IMR-90 (cell line): ENCODE measurements around the gene NR5A2. TPM values are rescaled to one million over a fixed set of nuclear protein-coding genes. Genes with fewer than 3 reads are reported as not detected.

Source experiments
- ATAC-seq: fragments of 200-7000 bp; cut with Tn5 transposase; 2 replicates; pipeline ENCODE4 v1.9.1; 2020; ENCODE audit warnings: low read depth, mild to moderate bottlenecking, moderate library complexity
- BruUV-seq: library from RNA; stranded (reverse); fragments of 400-500 nt; replicated peaks from 2 replicates; lab custom pipeline; 2021; lab: Mats Ljungman, UMichigan
- CTCF ChIA-PET: fragments of 300-600 bp; formaldehyde crosslinking; extraction: SDS; loops from one replicate; lab custom pipeline; 2021; ENCODE audit warnings: antibody characterized with exemption; lab: Yijun Ruan, JAX
- POLR2A ChIA-PET: fragments of 300-600 bp; sonication (Branson Sonifier 250); formaldehyde crosslinking; loops from one replicate; lab custom pipeline; 2022; ENCODE audit warnings: antibody characterized with exemption; ENCODE audit not compliant: unreplicated experiment; lab: Charles Lee
- DNase-seq: peaks from one replicate; pipeline ENCODE4 v3.0.0; 2013
- H2AFZ ChIP-seq: replicated peaks from 2 replicates; pipeline ENCODE3; 2013; ENCODE audit warnings: low read length, mild to moderate bottlenecking; ENCODE audit not compliant: poor library complexity
- H2AK5ac ChIP-seq: 2 replicates; pipeline ENCODE4 v1.6.1; 2013; ENCODE audit warnings: low read depth, low read length, inconsistent platforms
- H2AK9ac ChIP-seq: replicated peaks from 2 replicates; pipeline ENCODE3; 2013; ENCODE audit warnings: mild to moderate bottlenecking, low read depth, low read length, moderate library complexity; ENCODE audit not compliant: poor library complexity
- H2BK120ac ChIP-seq: 2 replicates; pipeline ENCODE4 v1.6.1; 2013; ENCODE audit warnings: low read depth, low read length, inconsistent platforms
- H2BK15ac ChIP-seq: 3 replicates; pipeline ENCODE4 v1.6.1; 2013; ENCODE audit warnings: low read depth, low read length, inconsistent platforms
- H2BK20ac ChIP-seq: 2 replicates; pipeline ENCODE4 v1.6.1; 2013; ENCODE audit warnings: low read depth, mild to moderate bottlenecking, inconsistent platforms, low read length, moderate library complexity
- H2BK5ac ChIP-seq: 2 replicates; pipeline ENCODE4 v1.6.1; 2013; ENCODE audit warnings: mild to moderate bottlenecking, low read depth, low read length, inconsistent platforms; ENCODE audit not compliant: poor library complexity, severe bottlenecking
- H3K14ac ChIP-seq: replicated peaks from 2 replicates; pipeline ENCODE4 v1.6.1; 2013; ENCODE audit warnings: low read depth, low read length, inconsistent platforms
- H3K18ac ChIP-seq: 2 replicates; pipeline ENCODE4 v1.6.1; 2013; ENCODE audit warnings: low read depth, low read length, control low read depth
- H3K23ac ChIP-seq: 2 replicates; pipeline ENCODE4 v1.6.1; 2013; ENCODE audit warnings: low read depth, low read length, inconsistent platforms
- H3K27ac ChIP-seq: 2 replicates; pipeline ENCODE4 v1.5.1; 2013; ENCODE audit warnings: mild to moderate bottlenecking, control low read depth, low read length; ENCODE audit not compliant: insufficient read depth
- H3K27me3 ChIP-seq: 2 replicates; pipeline ENCODE4 v1.6.1; 2013; ENCODE audit warnings: low read length; ENCODE audit not compliant: control insufficient read depth, insufficient read depth
- H3K36me3 ChIP-seq: 2 replicates; pipeline ENCODE4 v1.6.1; 2013; ENCODE audit warnings: low read length, mixed read lengths; ENCODE audit not compliant: control insufficient read depth, insufficient read depth
- H3K4ac ChIP-seq: 2 replicates; pipeline ENCODE4 v1.6.1; 2013; ENCODE audit warnings: low read depth, low read length, inconsistent platforms
- H3K4me1 ChIP-seq: 2 replicates; pipeline ENCODE4 v1.6.1; 2013; ENCODE audit warnings: low read length, mixed read lengths; ENCODE audit not compliant: control insufficient read depth, insufficient read depth
- H3K4me2 ChIP-seq: 2 replicates; pipeline ENCODE4 v1.6.1; 2013; ENCODE audit warnings: low read depth, mild to moderate bottlenecking, control low read depth, low read length, moderate library complexity
- H3K4me3 ChIP-seq: 2 replicates; pipeline ENCODE4 v1.5.1; 2013; ENCODE audit warnings: low read depth, mild to moderate bottlenecking, control low read depth, low read length, moderate library complexity; ENCODE audit not compliant: insufficient read depth
- H3K56ac ChIP-seq: 2 replicates; pipeline ENCODE4 v1.6.1; 2013; ENCODE audit warnings: low read length, inconsistent platforms; ENCODE audit not compliant: insufficient read depth; ENCODE audit errors: extremely low read depth
- H3K79me1 ChIP-seq, 2 experiments: 2 replicates each; pipeline ENCODE4 v1.6.1; 2013; ENCODE audit warnings: low read length in 2 of 2, inconsistent platforms in 1 of 2, low read depth in 1 of 2
- H3K9ac ChIP-seq: 2 replicates; pipeline ENCODE4 v1.6.1; 2013; ENCODE audit warnings: low read depth, low read length, control low read depth
- H3K9me1 ChIP-seq: 2 replicates; pipeline ENCODE4 v1.6.1; 2013; ENCODE audit warnings: low read length, inconsistent platforms; ENCODE audit not compliant: insufficient read depth
- H3K9me3 ChIP-seq: 2 replicates; pipeline ENCODE4 v1.6.1; 2013; ENCODE audit warnings: low read length; ENCODE audit not compliant: control insufficient read depth, insufficient read depth
- H4K20me1 ChIP-seq: 2 replicates; pipeline ENCODE4 v1.6.1; 2013; ENCODE audit warnings: low read length, inconsistent platforms; ENCODE audit not compliant: insufficient read depth
- H4K5ac ChIP-seq: 2 replicates; pipeline ENCODE4 v1.6.1; 2013; ENCODE audit warnings: mild to moderate bottlenecking, low read depth, low read length, control low read depth
- H4K8ac ChIP-seq, 2 experiments: 2 replicates each; pipeline ENCODE4 v1.6.1; 2013; ENCODE audit warnings: low read depth in 2 of 2, low read length in 2 of 2, control low read depth in 1 of 2, inconsistent platforms in 1 of 2
- H4K91ac ChIP-seq: 2 replicates; pipeline ENCODE4 v1.6.1; 2013; ENCODE audit warnings: low read depth, low read length, inconsistent platforms; ENCODE audit not compliant: insufficient read depth
- BHLHE40 ChIP-seq: fragments of 150-350 bp; IDR thresholded peaks from 2 replicates; pipeline ENCODE4 v1.6.1; 2016; ENCODE audit warnings: mild to moderate bottlenecking, low read depth, low read length
- FOS ChIP-seq: fragments of 150-350 bp; IDR thresholded peaks from 2 replicates; pipeline ENCODE4 v1.6.1; 2016; ENCODE audit warnings: low read depth, low read length
- MAFK ChIP-seq: IDR thresholded peaks from 2 replicates; pipeline ENCODE4 v1.6.1; 2012; ENCODE audit warnings: low read depth, low read length, improper control_type of control experiment
- MAZ ChIP-seq: IDR thresholded peaks from 2 replicates; pipeline ENCODE4 v1.6.1; 2012; ENCODE audit warnings: low read depth, mild to moderate bottlenecking, low read length, improper control_type of control experiment, moderate library complexity, borderline replicate concordance
- MXI1 ChIP-seq: IDR thresholded peaks from 2 replicates; pipeline ENCODE4 v1.6.1; 2012; ENCODE audit warnings: low read depth, mild to moderate bottlenecking, low read length, moderate library complexity, borderline replicate concordance
- RCOR1 ChIP-seq: IDR thresholded peaks from 2 replicates; pipeline ENCODE4 v1.6.1; 2012; ENCODE audit warnings: mild to moderate bottlenecking, low read length, improper control_type of control experiment; ENCODE audit not compliant: insufficient replicate concordance
- RFX5 ChIP-seq: IDR thresholded peaks from 2 replicates; pipeline ENCODE4 v1.8.0; 2012; ENCODE audit warnings: low read depth, mild to moderate bottlenecking, low read length, moderate library complexity
- WGBS, 2 experiments: methylation state at CpG; one replicate each; pipeline versions ENCODE4 v1.1.5 to v1.1.7; 2013; ENCODE audit warnings: missing lambda C conversion rate in 2 of 2; ENCODE audit not compliant: insufficient read length in 1 of 2; ENCODE audit errors: extremely low coverage in 2 of 2; 5-methylcytosine and 5-hydroxymethylcytosine counted together
- dilution Hi-C: fragments of 300-500 bp; cut with HindIII; formaldehyde crosslinking; loops from one replicate; pipeline ENCODE4 v1.14.3; 2018; ENCODE audit warnings: low sequenced_read_pairs; ENCODE audit not compliant: unreplicated experiment
- in situ Hi-C: fragments of 300-500 bp; cut with MboI; formaldehyde crosslinking; loops from 3 replicates; pipeline ENCODE4 v1.14.3; 2019; ENCODE audit warnings: low sequenced_read_pairs, inconsistent platforms, mixed read lengths
- intact Hi-C: fragments of 100-400 bp; cut with micrococcal nuclease; formaldehyde crosslinking; loops from 2 replicates; pipeline ENCODE4 v1.10.0; 2022
- polyA plus RNA-seq, 3 experiments: library from polyadenylated mRNA; depleted of rRNA; stranded (reverse); fragments of >200 nt; gene quantifications; 2 replicates each; pipeline ENCODE4 v1.2.3, GENCODE V29; 2012; ENCODE audit warnings: low replicate concordance in 1 of 3
- total RNA-seq: library from RNA; depleted of rRNA; stranded (reverse); fragments of >200 nt; gene quantifications from 2 replicates; pipeline ENCODE4 v1.2.3, GENCODE V29; 2012

The NR5A2 gene
- total and polyA plus RNA-seq, 2 of the 4 experiments (the other 2 are of a cell fraction) = 0.03 to 0.18 TPM

GRCh38 chr1:200213392-200213791 lies 185.9 kb downstream of the NR5A2 start:
- Histone ChIP-seq H2AK9ac (no peak overlapping the region), H2BK120ac (no peak overlapping the region), H3K4me3 (no peak overlapping the region), H3K27ac (no peak overlapping the region), H4K8ac (no peak overlapping the region), H3K4me2 (no peak overlapping the region), H4K91ac (no peak overlapping the region), H3K23ac (no peak overlapping the region), H3K18ac (no peak overlapping the region), H3K9ac (no peak overlapping the region), H3K36me3 (no peaks in the 10 kb centered on the region), H2BK5ac (no peak overlapping the region), H3K9me1 (peaks cover 3% of the 10 kb centered on the region; the same call in 1 of the 2 replicates), H3K9me3 (no peaks in the 10 kb centered on the region), H2BK20ac (no peak overlapping the region), H3K56ac (no peak overlapping the region), H2BK15ac (no peak overlapping the region), H3K4me1 (peaks cover 7% of the 10 kb centered on the region; the same call in 1 of the 2 replicates), H3K27me3 (no peaks in the 10 kb centered on the region), H4K5ac (no peak overlapping the region), H4K20me1 (no peaks in the 10 kb centered on the region), H3K14ac (no peak overlapping the region), H2AK5ac (no peak overlapping the region), H3K79me1 (no peaks in the 10 kb centered on the region), H3K4ac (no peak overlapping the region), H2AFZ (no peak overlapping the region)
- intact Hi-C loops (no loop called here), in situ Hi-C loops (no loop called here), dilution Hi-C loops (no loop called here)
- no peak for ATAC-seq
- ChIA-PET CTCF (no interaction called here), POLR2A (no interaction called here)
- no TSS peak for BruUV-seq
- no peak for TF ChIP-seq FOS
- no peak for TF ChIP-seq RFX5
- no peak for TF ChIP-seq RCOR1
- TF ChIP-seq BHLHE40 = no peak
- no peak for TF ChIP-seq MAFK
- TF ChIP-seq MXI1 = no peak
- TF ChIP-seq MAZ = no peak
- 90% methylated on average over 23 of the region's 24 CpGs; no CpG with 5 or more reads in 1 of the 2 experiments for WGBS, 2 experiments
- DNase-seq = no peak
